IMR-90 (cell line): Measurements from ENCODE around the gene KAT2B. TPM values are rescaled to one million over a fixed set of nuclear protein-coding genes. Genes with fewer than 3 reads are reported as not detected.

Experiments
- ATAC-seq: fragments of 200-7000 bp; cut with Tn5 transposase; 2 replicates; pipeline ENCODE4 v1.9.1; 2020; ENCODE audit warnings: low read depth, mild to moderate bottlenecking, moderate library complexity
- BruUV-seq: library from RNA; stranded (reverse); fragments of 400-500 nt; replicated peaks from 2 replicates; lab custom pipeline; 2021; lab: Mats Ljungman, UMichigan
- CTCF ChIA-PET: fragments of 300-600 bp; formaldehyde crosslinking; extraction: SDS; loops from one replicate; lab custom pipeline; 2021; ENCODE audit warnings: antibody characterized with exemption; lab: Yijun Ruan, JAX
- POLR2A ChIA-PET: fragments of 300-600 bp; sonication (Branson Sonifier 250); formaldehyde crosslinking; loops from one replicate; lab custom pipeline; 2022; ENCODE audit warnings: antibody characterized with exemption; ENCODE audit not compliant: unreplicated experiment; lab: Charles Lee
- DNase-seq: peaks from one replicate; pipeline ENCODE4 v3.0.0; 2013
- H2AFZ ChIP-seq: replicated peaks from 2 replicates; pipeline ENCODE3; 2013; ENCODE audit warnings: low read length, mild to moderate bottlenecking; ENCODE audit not compliant: poor library complexity
- H2AK5ac ChIP-seq: 2 replicates; pipeline ENCODE4 v1.6.1; 2013; ENCODE audit warnings: low read depth, low read length, inconsistent platforms
- H2AK9ac ChIP-seq: replicated peaks from 2 replicates; pipeline ENCODE3; 2013; ENCODE audit warnings: mild to moderate bottlenecking, low read depth, low read length, moderate library complexity; ENCODE audit not compliant: poor library complexity
- H2BK120ac ChIP-seq: 2 replicates; pipeline ENCODE4 v1.6.1; 2013; ENCODE audit warnings: low read depth, low read length, inconsistent platforms
- H2BK15ac ChIP-seq: 3 replicates; pipeline ENCODE4 v1.6.1; 2013; ENCODE audit warnings: low read depth, low read length, inconsistent platforms
- H2BK20ac ChIP-seq: 2 replicates; pipeline ENCODE4 v1.6.1; 2013; ENCODE audit warnings: low read depth, mild to moderate bottlenecking, inconsistent platforms, low read length, moderate library complexity
- H2BK5ac ChIP-seq: 2 replicates; pipeline ENCODE4 v1.6.1; 2013; ENCODE audit warnings: mild to moderate bottlenecking, low read depth, low read length, inconsistent platforms; ENCODE audit not compliant: poor library complexity, severe bottlenecking
- H3K14ac ChIP-seq: replicated peaks from 2 replicates; pipeline ENCODE4 v1.6.1; 2013; ENCODE audit warnings: low read depth, low read length, inconsistent platforms
- H3K18ac ChIP-seq: 2 replicates; pipeline ENCODE4 v1.6.1; 2013; ENCODE audit warnings: low read depth, low read length, control low read depth
- H3K23ac ChIP-seq: 2 replicates; pipeline ENCODE4 v1.6.1; 2013; ENCODE audit warnings: low read depth, low read length, inconsistent platforms
- H3K27ac ChIP-seq: 2 replicates; pipeline ENCODE4 v1.5.1; 2013; ENCODE audit warnings: mild to moderate bottlenecking, control low read depth, low read length; ENCODE audit not compliant: insufficient read depth
- H3K27me3 ChIP-seq: 2 replicates; pipeline ENCODE4 v1.6.1; 2013; ENCODE audit warnings: low read length; ENCODE audit not compliant: control insufficient read depth, insufficient read depth
- H3K36me3 ChIP-seq: 2 replicates; pipeline ENCODE4 v1.6.1; 2013; ENCODE audit warnings: low read length, mixed read lengths; ENCODE audit not compliant: control insufficient read depth, insufficient read depth
- H3K4ac ChIP-seq: 2 replicates; pipeline ENCODE4 v1.6.1; 2013; ENCODE audit warnings: low read depth, low read length, inconsistent platforms
- H3K4me1 ChIP-seq: 2 replicates; pipeline ENCODE4 v1.6.1; 2013; ENCODE audit warnings: low read length, mixed read lengths; ENCODE audit not compliant: control insufficient read depth, insufficient read depth
- H3K4me2 ChIP-seq: 2 replicates; pipeline ENCODE4 v1.6.1; 2013; ENCODE audit warnings: low read depth, mild to moderate bottlenecking, control low read depth, low read length, moderate library complexity
- H3K4me3 ChIP-seq: 2 replicates; pipeline ENCODE4 v1.5.1; 2013; ENCODE audit warnings: low read depth, mild to moderate bottlenecking, control low read depth, low read length, moderate library complexity; ENCODE audit not compliant: insufficient read depth
- H3K56ac ChIP-seq: 2 replicates; pipeline ENCODE4 v1.6.1; 2013; ENCODE audit warnings: low read length, inconsistent platforms; ENCODE audit not compliant: insufficient read depth; ENCODE audit errors: extremely low read depth
- H3K79me1 ChIP-seq, 2 experiments: 2 replicates each; pipeline ENCODE4 v1.6.1; 2013; ENCODE audit warnings: low read length in 2 of 2, inconsistent platforms in 1 of 2, low read depth in 1 of 2
- H3K9ac ChIP-seq: 2 replicates; pipeline ENCODE4 v1.6.1; 2013; ENCODE audit warnings: low read depth, low read length, control low read depth
- H3K9me1 ChIP-seq: 2 replicates; pipeline ENCODE4 v1.6.1; 2013; ENCODE audit warnings: low read length, inconsistent platforms; ENCODE audit not compliant: insufficient read depth
- H3K9me3 ChIP-seq: 2 replicates; pipeline ENCODE4 v1.6.1; 2013; ENCODE audit warnings: low read length; ENCODE audit not compliant: control insufficient read depth, insufficient read depth
- H4K20me1 ChIP-seq: 2 replicates; pipeline ENCODE4 v1.6.1; 2013; ENCODE audit warnings: low read length, inconsistent platforms; ENCODE audit not compliant: insufficient read depth
- H4K5ac ChIP-seq: 2 replicates; pipeline ENCODE4 v1.6.1; 2013; ENCODE audit warnings: mild to moderate bottlenecking, low read depth, low read length, control low read depth
- H4K8ac ChIP-seq, 2 experiments: 2 replicates each; pipeline ENCODE4 v1.6.1; 2013; ENCODE audit warnings: low read depth in 2 of 2, low read length in 2 of 2, control low read depth in 1 of 2, inconsistent platforms in 1 of 2
- H4K91ac ChIP-seq: 2 replicates; pipeline ENCODE4 v1.6.1; 2013; ENCODE audit warnings: low read depth, low read length, inconsistent platforms; ENCODE audit not compliant: insufficient read depth
- BHLHE40 ChIP-seq: fragments of 150-350 bp; IDR thresholded peaks from 2 replicates; pipeline ENCODE4 v1.6.1; 2016; ENCODE audit warnings: mild to moderate bottlenecking, low read depth, low read length
- MAZ ChIP-seq: IDR thresholded peaks from 2 replicates; pipeline ENCODE4 v1.6.1; 2012; ENCODE audit warnings: low read depth, mild to moderate bottlenecking, low read length, improper control_type of control experiment, moderate library complexity, borderline replicate concordance
- WGBS, 2 experiments: methylation state at CpG; one replicate each; pipeline versions ENCODE4 v1.1.5 to v1.1.7; 2013; ENCODE audit warnings: missing lambda C conversion rate in 2 of 2; ENCODE audit not compliant: insufficient read length in 1 of 2; ENCODE audit errors: extremely low coverage in 2 of 2; 5-methylcytosine and 5-hydroxymethylcytosine counted together
- dilution Hi-C: fragments of 300-500 bp; cut with HindIII; formaldehyde crosslinking; loops from one replicate; pipeline ENCODE4 v1.14.3; 2018; ENCODE audit warnings: low sequenced_read_pairs; ENCODE audit not compliant: unreplicated experiment
- in situ Hi-C: fragments of 300-500 bp; cut with MboI; formaldehyde crosslinking; loops from 3 replicates; pipeline ENCODE4 v1.14.3; 2019; ENCODE audit warnings: low sequenced_read_pairs, inconsistent platforms, mixed read lengths
- intact Hi-C: fragments of 100-400 bp; cut with micrococcal nuclease; formaldehyde crosslinking; loops from 2 replicates; pipeline ENCODE4 v1.10.0; 2022
- polyA plus RNA-seq, 3 experiments: library from polyadenylated mRNA; depleted of rRNA; stranded (reverse); fragments of >200 nt; gene quantifications; 2 replicates each; pipeline ENCODE4 v1.2.3, GENCODE V29; 2012; ENCODE audit warnings: low replicate concordance in 1 of 3
- total RNA-seq: library from RNA; depleted of rRNA; stranded (reverse); fragments of >200 nt; gene quantifications from 2 replicates; pipeline ENCODE4 v1.2.3, GENCODE V29; 2012
- TF ChIP-seq, protein P1 (sequence below): conservative IDR thresholded peaks from 2 replicates; pipeline ENCODE4 v1.5.1; 2012; ENCODE audit warnings: mild to moderate bottlenecking, low read depth, low read length, improper control_type of control experiment

KAT2B gene
- total and polyA plus RNA-seq, 2 of the 4 experiments (the other 2 are of a cell fraction), result 2.0 to 2.2 TPM

DNA sequence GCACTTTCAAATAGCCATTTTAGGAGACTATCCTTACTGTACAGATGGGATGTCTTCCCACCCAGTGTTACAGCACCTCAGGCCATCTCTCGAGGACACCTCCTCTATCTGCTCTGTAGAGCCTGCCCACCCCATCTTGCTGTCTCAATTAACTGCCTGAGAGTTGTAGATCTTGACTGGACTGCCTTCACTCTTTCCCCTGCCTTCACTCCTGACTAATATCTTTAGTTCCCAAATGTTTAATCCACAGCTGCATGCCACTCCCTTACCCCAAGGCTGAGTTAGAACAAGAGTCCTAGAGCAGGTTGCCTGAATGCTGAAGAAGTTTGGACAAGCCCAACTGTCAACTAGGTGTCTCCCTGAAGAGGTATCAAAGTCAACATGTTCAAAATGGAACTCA lies 26.9 kb upstream of the KAT2B start:
- POLR2A ChIA-PET, result no interaction called here
- Histone ChIP-seq H4K8ac (no peak overlapping the region), H3K9ac (no peak overlapping the region), H3K23ac (no peak overlapping the region), H3K4ac (no peak overlapping the region), H2BK20ac (no peak overlapping the region), H3K4me2 (no peak overlapping the region), H4K91ac (no peak overlapping the region), H3K79me1 (no peaks in the 10 kb centered on the region), H2AK9ac (no peak overlapping the region), H3K9me3 (no peaks in the 10 kb centered on the region), H4K20me1 (no peaks in the 10 kb centered on the region), H3K18ac (no peak overlapping the region), H3K27ac (no peak overlapping the region), H3K14ac (no peak overlapping the region), H2BK120ac (no peak overlapping the region), H3K27me3 (no peaks in the 10 kb centered on the region), H2BK5ac (no peak overlapping the region), H4K5ac (no peak overlapping the region), H2AFZ (no peak overlapping the region), H3K9me1 (no peaks in the 10 kb centered on the region; the same call in 1 of the 2 replicates), H3K56ac (no peak overlapping the region), H2BK15ac (no peak overlapping the region), H3K36me3 (no peaks in the 10 kb centered on the region), H3K4me3 (no peak overlapping the region), H3K4me1 (no peaks in the 10 kb centered on the region), H2AK5ac (no peak overlapping the region)
- TF ChIP-seq MAZ (no peak), BHLHE40 (no peak)
- TF ChIP-seq, protein P1, sequence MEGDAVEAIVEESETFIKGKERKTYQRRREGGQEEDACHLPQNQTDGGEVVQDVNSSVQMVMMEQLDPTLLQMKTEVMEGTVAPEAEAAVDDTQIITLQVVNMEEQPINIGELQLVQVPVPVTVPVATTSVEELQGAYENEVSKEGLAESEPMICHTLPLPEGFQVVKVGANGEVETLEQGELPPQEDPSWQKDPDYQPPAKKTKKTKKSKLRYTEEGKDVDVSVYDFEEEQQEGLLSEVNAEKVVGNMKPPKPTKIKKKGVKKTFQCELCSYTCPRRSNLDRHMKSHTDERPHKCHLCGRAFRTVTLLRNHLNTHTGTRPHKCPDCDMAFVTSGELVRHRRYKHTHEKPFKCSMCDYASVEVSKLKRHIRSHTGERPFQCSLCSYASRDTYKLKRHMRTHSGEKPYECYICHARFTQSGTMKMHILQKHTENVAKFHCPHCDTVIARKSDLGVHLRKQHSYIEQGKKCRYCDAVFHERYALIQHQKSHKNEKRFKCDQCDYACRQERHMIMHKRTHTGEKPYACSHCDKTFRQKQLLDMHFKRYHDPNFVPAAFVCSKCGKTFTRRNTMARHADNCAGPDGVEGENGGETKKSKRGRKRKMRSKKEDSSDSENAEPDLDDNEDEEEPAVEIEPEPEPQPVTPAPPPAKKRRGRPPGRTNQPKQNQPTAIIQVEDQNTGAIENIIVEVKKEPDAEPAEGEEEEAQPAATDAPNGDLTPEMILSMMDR, result no peak
- no TSS peak for BruUV-seq
- CTCF ChIA-PET, result interaction anchor here (0.6 kb wide), 2 partner anchors 20 to 56 kb away, joined by 3 to 5 read pairs; no protein-coding TSS in a partner anchor
- in situ Hi-C loops, result no loop called here
- no peak for DNase-seq
- dilution Hi-C loops, result no loop called here
- 83% methylated on average over 1 of the region's 1 CpG; no CpG with 5 or more reads in 1 of the 2 experiments for WGBS, 2 experiments
- intact Hi-C loops, result no loop called here
- no peak for ATAC-seq
